Neural crest cell (in vitro differentiated cells): ENCODE results near the gene C19orf67. TPM values are rescaled to one million over a fixed set of nuclear protein-coding genes. Genes with fewer than 3 reads are reported as not detected.

ENCODE experiments used
- DNase-seq: peaks from one replicate; pipeline ENCODE4 v3.0.0; 2021; ENCODE audit warnings: low read depth, mixed read lengths, low spot score
- H3K27ac Mint-ChIP-seq: one replicate; pipeline ENCODE4 v1.8.0; 2021; ENCODE audit warnings: mild to moderate bottlenecking, mixed read lengths; ENCODE audit not compliant: unreplicated experiment
- H3K27me3 Mint-ChIP-seq: 2 replicates; pipeline ENCODE4 v1.8.0; 2021; ENCODE audit warnings: low read depth, mild to moderate bottlenecking, mixed read lengths
- H3K36me3 Mint-ChIP-seq: 2 replicates; pipeline ENCODE4 v1.8.0; 2021; ENCODE audit warnings: low read depth, mild to moderate bottlenecking, mixed read lengths
- H3K4me1 Mint-ChIP-seq: 2 replicates; pipeline ENCODE4 v1.8.0; 2021; ENCODE audit warnings: mixed read lengths
- H3K4me3 Mint-ChIP-seq: one replicate; pipeline ENCODE4 v1.8.0; 2021; ENCODE audit warnings: mild to moderate bottlenecking, mixed read lengths
- H3K9me3 Mint-ChIP-seq: 2 replicates; pipeline ENCODE4 v1.8.0; 2021; ENCODE audit warnings: mixed read lengths
- CTCF ChIP-seq: fragments of 200-600 bp; sonication (generic); conservative IDR thresholded peaks from 2 replicates; pipeline ENCODE4 v1.5.0; 2021; ENCODE audit warnings: antibody characterized with exemption, mild to moderate bottlenecking
- long read RNA-seq: library from polyadenylated mRNA; unstranded; transcript quantifications from one replicate; pipeline ENCODE4 v2.0.0, GENCODE V29; 2020
- total RNA-seq: library from RNA; stranded (reverse); gene quantifications from 2 replicates; pipeline ENCODE4 v1.2.1, GENCODE V29; 2021

Gene C19orf67
- total RNA-seq = not detected in 2 replicates
- long read RNA-seq = 0 reads

GRCh38 chr19:14085309-14085995 lies at the start of gene C19orf67:
Gene C19orf67 (minus strand): TSS chr19:14085783. CDS start chr19:14085627, 156 bp downstream.
- Mint-ChIP-seq H3K4me3 (peak within 1 kb of the TSS; percentile 81), H3K4me1 (peaks cover 22% of the 10 kb centered on the region), H3K27ac (no peak within 1 kb of the TSS), H3K27me3 (peaks cover 7% of the 10 kb centered on the region), H3K9me3 (no peaks in the 10 kb centered on the region), H3K36me3 (peaks cover 7% of the 10 kb centered on the region)
- no peak for TF ChIP-seq CTCF
- no peak for DNase-seq

DNA sequence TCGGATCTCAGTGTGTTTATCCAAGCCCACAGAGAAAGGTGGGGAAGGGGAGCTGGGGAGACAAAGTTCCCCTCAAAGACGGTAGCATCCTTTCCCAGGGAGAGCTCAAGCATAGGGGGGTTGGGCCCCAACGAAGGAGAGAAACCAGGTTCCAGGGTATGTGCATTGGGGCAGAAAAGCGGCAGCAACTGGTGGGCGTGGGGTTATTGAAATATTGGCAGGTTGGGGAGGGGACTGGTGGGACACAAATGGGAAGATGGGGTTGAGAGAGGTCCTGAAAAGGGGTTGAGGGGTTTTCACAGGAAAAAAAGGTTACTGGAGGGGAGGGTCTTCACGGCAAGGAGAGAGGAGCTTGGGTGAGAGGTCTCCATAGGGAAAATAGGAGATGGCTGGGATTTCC lies 49.8 kb upstream of the C19orf67 start:
- Mint-ChIP-seq H3K4me3 (peak overlapping the region; percentile 87), H3K9me3 (no peaks in the 10 kb centered on the region), H3K27me3 (no peaks in the 10 kb centered on the region), H3K36me3 (peaks cover 3% of the 10 kb centered on the region), H3K4me1 (peaks cover 37% of the 10 kb centered on the region), H3K27ac (peak overlapping the region; percentile 71)
- DNase-seq = no peak
- no peak for TF ChIP-seq CTCF

DNA sequence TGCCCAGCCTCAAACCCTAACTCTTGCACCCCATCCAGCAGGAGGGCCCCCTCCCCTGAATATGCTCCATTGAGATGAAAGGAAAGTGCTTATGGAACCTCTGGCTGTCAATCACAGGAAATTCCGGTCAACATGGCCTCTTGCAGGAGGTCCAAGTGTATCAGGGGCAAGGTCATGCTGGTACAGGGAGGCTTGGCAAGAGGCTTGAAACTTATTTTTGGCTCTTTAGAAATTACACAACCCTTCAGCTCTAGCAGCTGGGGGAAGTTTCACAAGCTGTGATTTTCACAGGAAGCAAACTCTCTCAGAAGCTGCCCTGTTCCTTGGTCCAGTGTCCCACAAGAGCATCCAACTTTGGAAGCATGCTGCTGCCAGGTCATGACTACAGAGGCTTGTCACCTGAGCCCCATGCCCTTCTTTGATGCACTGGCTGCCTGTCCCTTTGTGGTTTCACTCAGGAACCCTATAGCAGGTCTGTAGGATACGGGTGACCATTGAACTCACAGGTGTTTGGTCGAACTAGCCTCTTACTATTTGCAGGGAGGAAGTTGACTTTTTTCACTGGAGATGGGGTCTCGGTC lies 42.4 kb upstream of the C19orf67 start:
- H3K36me3 Mint-ChIP-seq = peaks cover 3% of the 10 kb centered on the region
- no peak overlapping the region for H3K4me3 Mint-ChIP-seq
- TF ChIP-seq CTCF = no peak
- no peaks in the 10 kb centered on the region for H3K27me3 Mint-ChIP-seq
- H3K9me3 Mint-ChIP-seq = no peaks in the 10 kb centered on the region
- H3K4me1 Mint-ChIP-seq = no peaks in the 10 kb centered on the region
- no peak for DNase-seq
- no peak overlapping the region for H3K27ac Mint-ChIP-seq

GRCh38 chr19:14127176-14127575 lies 41.6 kb upstream of the C19orf67 start:
- no peaks in the 10 kb centered on the region for H3K27me3 Mint-ChIP-seq
- H3K36me3 Mint-ChIP-seq = peaks cover 3% of the 10 kb centered on the region
- H3K27ac Mint-ChIP-seq = no peak overlapping the region
- no peak for TF ChIP-seq CTCF
- no peaks in the 10 kb centered on the region for H3K9me3 Mint-ChIP-seq
- no peak overlapping the region for H3K4me3 Mint-ChIP-seq
- no peak for DNase-seq
- no peaks in the 10 kb centered on the region for H3K4me1 Mint-ChIP-seq

- no peak for TF ChIP-seq CTCF
- no peaks in the 10 kb centered on the region for H3K27me3 Mint-ChIP-seq
- DNase-seq = no peak
- H3K27ac Mint-ChIP-seq = no peak overlapping the region
- H3K4me1 Mint-ChIP-seq = peaks cover 11% of the 10 kb centered on the region
- peak overlapping the region; percentile 36 for H3K4me3 Mint-ChIP-seq
- H3K36me3 Mint-ChIP-seq = peaks cover 3% of the 10 kb centered on the region
- H3K9me3 Mint-ChIP-seq = no peaks in the 10 kb centered on the region
Measured at GRCh38 chr19:14122924-14123323, 37.3 kb upstream of the C19orf67 start.
